ENCODE data around the gene SUSD4.

GRCh38 chr1:223223091-223223995, 140.6 kb downstream of the SUSD4 start:
- TF ChIP-seq CTCF (IDR thresholded peaks at IDR 0.05): no peak
- no peak for TF ChIP-seq FOXM1 (IDR thresholded peaks at IDR 0.05; ENCODE audit: low read depth)
- no peak for TF ChIP-seq USF2 (IDR thresholded peaks at IDR 0.05; ENCODE audit: borderline replicate concordance, low read depth, low read length)
- no peak for TF ChIP-seq SMC3 (IDR thresholded peaks at IDR 0.05; ENCODE audit: low read depth, low read length)
- no peak for TF ChIP-seq YY1 (IDR thresholded peaks at IDR 0.05; ENCODE audit: low read depth)
- no peak for TF ChIP-seq POLR2AphosphoS5 (IDR thresholded peaks at IDR 0.05; ENCODE audit: low read depth, low read length)
- no peak for TF ChIP-seq RAD21 (IDR thresholded peaks at IDR 0.05; ENCODE audit: low read length)

Measured in SK-N-SH (cell line).